ENCODE measurements around the gene OS9. TPM values are rescaled to one million over a fixed set of nuclear protein-coding genes. Genes with fewer than 3 reads are reported as not detected.

The OS9 gene
- polyA plus RNA-seq, 2 of the 4 experiments (the other 2 are of a cell fraction), result 128 to 183 TPM

GRCh38 chr12:57693659-57694458, at the start of gene OS9 (continued):
- TF ChIP-seq BCL3 (IDR thresholded peaks at IDR 0.05) (peak; percentile 80; the same call in 1 of the 3 replicates), PHF8 (IDR thresholded peaks at IDR 0.05; ENCODE audit: borderline replicate concordance, low read depth) (peak; percentile 87; the same call in 1 of the 2 replicates), HOXB5 (CRISPR knock-in tag; IDR thresholded peaks at IDR 0.05) (no peak), CEBPB (IDR thresholded peaks at IDR 0.05) (peak in 1 of 2 experiments; percentile 61; a peak in 2 of 4 replicates), HOXB13 (CRISPR knock-in tag; IDR thresholded peaks at IDR 0.05; ENCODE audit: low read depth) (no peak), TP53 (CRISPR knock-in tag; IDR thresholded peaks at IDR 0.05) (no peak), PBX3 (IDR thresholded peaks at IDR 0.05) (peak; percentile 79), JUNB (IDR thresholded peaks at IDR 0.05) (no peak), RAD21 (conservative IDR thresholded peaks at IDR 0.05 in 1 of 2, IDR thresholded peaks at IDR 0.05 in 1 of 2) (peak in 1 of 2 experiments; percentile 59; a peak in 3 of 5 replicates), MAZ (IDR thresholded peaks at IDR 0.05; ENCODE audit: borderline replicate concordance, low read depth, low read length) (no peak), NR3C1 (IDR thresholded peaks at IDR 0.05) (no peak), TFCP2L1 (CRISPR knock-in tag; IDR thresholded peaks at IDR 0.05) (no peak), HDAC2 (IDR thresholded peaks at IDR 0.05) (peak; percentile 68; the same call in 1 of the 2 replicates), RARB (CRISPR knock-in tag; IDR thresholded peaks at IDR 0.05) (no peak), NFE2L2 (conservative IDR thresholded peaks at IDR 0.05; ENCODE audit: low read length) (no peak), MAX (IDR thresholded peaks at IDR 0.05) (peak; percentile 66), E2F6 (IDR thresholded peaks at IDR 0.05; ENCODE audit: borderline replicate concordance, low read depth) (no peak), CHD4 (IDR thresholded peaks at IDR 0.05; ENCODE audit: borderline replicate concordance) (no peak), FOXS1 (CRISPR knock-in tag; IDR thresholded peaks at IDR 0.05) (no peak), USF2 (IDR thresholded peaks at IDR 0.05) (no peak), EHF (CRISPR knock-in tag; IDR thresholded peaks at IDR 0.05) (no peak), SREBF2 (IDR thresholded peaks at IDR 0.05) (no peak), ZNF302 (CRISPR knock-in tag; IDR thresholded peaks at IDR 0.05) (no peak), KDM1A (IDR thresholded peaks at IDR 0.05; ENCODE audit: low read depth) (no peak), NPAS2 (CRISPR knock-in tag; IDR thresholded peaks at IDR 0.05; ENCODE audit: borderline replicate concordance) (no peak), ZSCAN20 (CRISPR knock-in tag; IDR thresholded peaks at IDR 0.05) (no peak), CBX2 (IDR thresholded peaks at IDR 0.05; ENCODE audit: borderline replicate concordance, low read depth) (no peak), RFX5 (IDR thresholded peaks at IDR 0.05) (peak; percentile 87; the same call in 1 of the 2 replicates), CBX8 (IDR thresholded peaks at IDR 0.05) (no peak), FOSB (CRISPR knock-in tag; IDR thresholded peaks at IDR 0.05) (no peak), POLR2A (IDR thresholded peaks at IDR 0.05; ENCODE audit: low read length) (peak; percentile 97), HEYL (CRISPR knock-in tag; IDR thresholded peaks at IDR 0.05) (no peak)

Measured in A549 (cell line).